ENCODE results near the gene KLHDC1. TPM values are rescaled to one million over a fixed set of nuclear protein-coding genes. Genes with fewer than 3 reads are reported as not detected.
"Not testable (repeated sequence)": the region's sequence is repeated elsewhere in the genome, so short reads cannot be mapped to it uniquely, and the experiment has no call there.

Gene KLHDC1
- total RNA-seq = 4.3 TPM

DNA sequence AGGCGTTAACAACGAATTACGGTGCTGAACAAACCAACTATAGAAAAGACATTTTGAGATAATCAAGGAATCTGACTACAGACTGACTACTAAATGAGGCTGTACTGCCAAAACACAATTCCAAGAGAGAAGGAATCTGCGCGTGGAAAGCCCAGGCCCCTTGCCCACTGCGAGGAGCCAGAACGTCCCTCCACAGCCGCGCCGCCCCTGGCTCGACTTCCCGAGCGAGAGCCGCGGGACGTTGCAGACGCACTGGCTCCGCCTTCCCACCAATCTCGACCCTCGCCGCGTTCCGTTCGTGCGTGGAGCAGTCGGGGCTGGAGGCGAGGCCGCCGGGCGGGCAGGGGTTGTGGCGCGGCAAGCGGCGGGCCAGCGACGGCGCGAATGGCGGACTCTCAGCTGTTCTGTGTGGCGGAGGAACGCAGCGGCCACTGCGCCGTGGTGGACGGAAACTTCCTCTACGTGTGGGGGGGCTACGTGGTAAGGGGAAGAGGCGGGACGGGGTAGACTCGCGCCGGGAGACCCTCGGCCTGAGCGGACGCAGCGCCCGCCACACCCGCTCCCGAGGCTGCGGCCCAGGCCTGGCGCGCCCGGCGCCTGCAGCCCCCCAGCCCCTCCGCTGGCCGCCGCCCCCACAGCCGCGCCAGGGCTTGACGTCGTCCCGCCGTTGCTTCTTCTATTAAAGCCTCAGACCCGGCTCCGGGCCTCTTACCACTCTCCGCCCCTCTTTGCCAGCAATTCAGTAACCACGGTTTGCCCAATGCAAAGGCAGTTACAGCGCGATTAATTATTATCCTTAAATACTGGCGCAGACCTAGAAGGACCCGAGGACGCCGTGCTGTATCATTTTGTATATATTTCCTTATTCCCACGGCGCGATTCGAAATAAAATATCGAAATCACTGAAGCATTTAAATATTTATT is at the start of gene KLHDC1:
TSS of gene KLHDC1 (plus strand) at position 310 of the 924 bp plus-strand sequence. CDS start at position 385, 75 bp downstream.
- peak; percentile 59 to 87 (median 78) for DNase-seq (ENCODE audit: low read depth in 2 of 3, low spot score in 2 of 3)

DNA sequence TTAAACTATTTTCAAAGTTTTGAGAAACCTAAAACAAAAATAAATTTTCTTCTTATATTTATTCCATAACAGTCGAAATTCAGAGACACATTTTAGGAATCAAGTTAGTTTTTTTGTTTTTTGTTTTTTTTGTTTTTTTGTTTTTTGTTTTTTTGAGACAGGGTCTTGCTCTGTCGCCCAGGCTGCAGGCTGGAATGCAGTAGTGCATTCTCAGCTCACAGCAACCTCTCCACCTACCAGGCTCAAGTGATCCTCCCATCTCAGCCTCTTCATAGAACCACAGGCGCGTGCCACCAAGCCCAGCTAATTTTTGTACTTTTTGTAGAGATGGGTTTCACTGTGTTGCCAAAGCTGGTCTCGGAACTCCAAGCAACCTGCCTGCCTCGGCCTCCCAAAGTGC is 39.4 kb upstream of the KLHDC1 start:
- DNase-seq (ENCODE audit: low read depth in 2 of 3, low spot score in 2 of 3) = no peak

DNA sequence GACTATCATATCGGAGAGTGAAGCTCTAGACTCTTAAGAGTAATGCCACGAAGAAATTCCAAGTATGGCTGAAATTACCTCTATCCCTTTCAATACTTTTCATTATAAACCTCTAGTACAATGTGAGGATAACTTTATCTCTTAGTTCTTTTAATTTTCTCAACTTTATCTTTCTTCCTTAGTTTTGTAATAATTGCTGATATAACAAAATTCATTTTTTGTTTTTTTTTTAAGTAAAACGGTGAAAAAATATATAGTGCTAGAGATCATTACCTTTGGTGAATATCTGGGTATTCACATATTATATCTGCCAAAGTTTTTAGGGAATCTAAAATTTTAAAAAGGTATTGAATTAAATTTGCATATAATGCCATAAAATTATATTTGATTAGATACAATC is 38.4 kb upstream of the KLHDC1 start:
- no peak for DNase-seq (ENCODE audit: low read depth in 2 of 3, low spot score in 2 of 3)

DNA sequence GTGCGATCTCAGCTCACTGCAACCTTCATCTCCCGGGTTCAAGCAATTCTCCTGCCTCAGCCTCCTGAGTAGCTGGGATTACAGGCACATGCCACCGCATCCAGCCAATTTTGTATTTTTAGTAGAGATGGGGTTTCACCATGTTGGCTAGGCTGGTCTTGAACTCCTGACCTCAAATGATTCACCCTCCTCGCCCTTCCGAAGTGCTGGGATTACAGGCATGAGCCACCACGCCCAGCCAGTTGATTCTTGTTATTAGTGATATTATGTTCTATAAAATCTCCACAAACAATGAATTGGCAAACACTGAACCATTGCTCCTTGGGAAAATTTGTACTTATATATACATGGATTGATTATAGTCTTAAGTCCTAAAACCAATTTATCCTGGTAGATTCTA is 35.4 kb upstream of the KLHDC1 start:
- not testable (repeated sequence) for DNase-seq (ENCODE audit: low read depth in 2 of 3, low spot score in 2 of 3)

DNA sequence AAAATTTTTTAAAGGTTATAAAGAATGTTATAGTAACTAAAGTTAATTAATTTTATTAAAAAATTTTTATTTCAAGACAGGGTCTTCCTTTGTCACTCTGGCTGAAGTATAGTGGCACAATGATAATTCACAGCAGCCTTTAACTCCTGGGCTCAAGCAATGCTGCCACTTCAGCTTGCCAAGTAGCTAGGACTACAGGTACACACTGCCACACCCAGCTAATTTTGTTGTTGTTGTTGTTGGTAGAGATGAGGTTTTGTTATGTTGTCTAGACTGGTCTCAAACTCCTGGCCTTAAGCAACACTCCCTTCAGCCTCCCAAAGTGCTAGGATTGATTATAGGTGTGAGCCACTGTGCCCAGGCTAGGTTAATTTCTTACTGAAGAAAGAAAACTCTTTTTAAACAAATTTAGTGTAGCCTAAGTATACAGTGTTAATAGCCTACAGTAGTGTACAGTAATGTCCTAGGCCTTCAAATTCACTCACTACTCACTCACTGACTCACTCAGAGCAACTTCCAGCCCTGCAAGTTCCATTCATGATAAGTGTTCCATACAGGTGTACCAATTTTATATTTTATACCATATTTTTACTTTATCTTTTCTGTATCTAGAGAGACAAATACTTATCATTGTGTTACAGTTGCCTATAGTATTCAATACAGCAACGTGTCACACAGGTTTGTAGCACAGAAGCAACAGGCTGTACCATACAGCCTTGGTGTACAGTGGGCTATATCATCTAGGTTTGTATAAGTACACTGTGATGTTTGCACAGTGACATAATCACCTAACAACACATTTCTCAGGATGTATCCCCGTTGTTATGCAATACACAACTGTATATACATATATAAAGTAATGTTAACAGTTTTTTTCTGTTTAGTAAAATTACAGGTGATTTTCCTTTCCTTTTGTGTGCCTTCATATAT is 33.1 kb upstream of the KLHDC1 start:
- DNase-seq (ENCODE audit: low read depth in 2 of 3, low spot score in 2 of 3) = no peak

- no peak for DNase-seq (ENCODE audit: low read depth in 2 of 3, low spot score in 2 of 3)
These were observed 22.4 kb upstream of the KLHDC1 start for GRCh38 chr14:49670475-49670874.

- no peak for DNase-seq (ENCODE audit: low read depth in 2 of 3, low spot score in 2 of 3)
These were observed 19.3 kb upstream of the KLHDC1 start for GRCh38 chr14:49673586-49673985.

GRCh38 chr14:49677643-49678042 is 15.3 kb upstream of the KLHDC1 start:
- no peak for DNase-seq (ENCODE audit: low read depth in 2 of 3, low spot score in 2 of 3)

- no peak for DNase-seq (ENCODE audit: low read depth in 2 of 3, low spot score in 2 of 3)
These were observed 13.6 kb upstream of the KLHDC1 start for GRCh38 chr14:49679271-49679670.

- no peak for DNase-seq (ENCODE audit: low read depth in 2 of 3, low spot score in 2 of 3)
These were observed 6.5 kb upstream of the KLHDC1 start for GRCh38 chr14:49686425-49686824.

GRCh38 chr14:49687942-49688700 is 4.8 kb upstream of the KLHDC1 start, which contains the start of gene POLE2:
POLE2 (minus strand) TSS chr14:49688214; CDS start chr14:49688203, 11 bp downstream.
- peak; percentile 40 to 78 (median 76) for DNase-seq (ENCODE audit: low read depth in 2 of 3, low spot score in 2 of 3)

GRCh38 chr14:49688701-49689030 is 4.3 kb upstream of the KLHDC1 start:
- no peak for DNase-seq (ENCODE audit: low read depth in 2 of 3, low spot score in 2 of 3)

- no peak for DNase-seq (ENCODE audit: low read depth in 2 of 3, low spot score in 2 of 3)
These were observed 1.9 kb upstream of the KLHDC1 start for GRCh38 chr14:49691031-49691430.

GRCh38 chr14:49692193-49692757 is 645 bp upstream of the KLHDC1 start:
- DNase-seq (ENCODE audit: low read depth in 2 of 3, low spot score in 2 of 3) = no peak

GRCh38 chr14:49693735-49694124 is 810 bp downstream of the KLHDC1 start:
- DNase-seq (ENCODE audit: low read depth in 2 of 3, low spot score in 2 of 3) = not testable (repeated sequence)

DNA sequence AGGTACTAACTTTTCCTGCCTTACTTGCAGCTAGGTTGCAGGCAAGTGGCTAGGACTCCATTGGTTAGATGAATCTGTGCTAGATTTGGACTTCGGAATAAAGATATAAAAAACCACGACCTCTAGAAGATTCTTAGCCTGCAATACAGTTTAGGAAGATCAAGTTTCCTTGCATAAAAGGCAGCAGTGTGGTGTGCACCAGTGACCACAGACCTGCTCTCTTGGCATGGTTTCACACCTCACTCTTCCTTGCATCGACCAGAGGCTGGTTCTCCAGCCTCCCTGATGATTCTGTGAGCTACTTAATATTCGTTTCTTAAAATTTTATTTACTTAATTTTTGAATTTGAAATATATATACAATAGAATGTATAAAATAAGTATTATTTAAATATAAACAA is 9.8 kb downstream of the KLHDC1 start:
- no peak for DNase-seq (ENCODE audit: low read depth in 2 of 3, low spot score in 2 of 3)

GRCh38 chr14:49703965-49704364 is 11.0 kb downstream of the KLHDC1 start:
- peak in 2 of 3 donors; percentile 60 to 79 for DNase-seq (ENCODE audit: low read depth in 2 of 3, low spot score in 2 of 3)

- not testable (repeated sequence) for DNase-seq (ENCODE audit: low read depth in 2 of 3, low spot score in 2 of 3)
These were observed 11.6 kb downstream of the KLHDC1 start for GRCh38 chr14:49704471-49704870.

GRCh38 chr14:49710993-49711392 is 18.1 kb downstream of the KLHDC1 start:
- not testable (repeated sequence) for DNase-seq (ENCODE audit: low read depth in 2 of 3, low spot score in 2 of 3)

GRCh38 chr14:49720744-49721143 is 27.8 kb downstream of the KLHDC1 start:
- DNase-seq (ENCODE audit: low read depth in 2 of 3, low spot score in 2 of 3) = no peak
